HG03097 (cell line): Measurements from ENCODE around the gene HCAR2.
"Not testable (repeated sequence)": the region's sequence is repeated elsewhere in the genome, so short reads cannot be mapped to it uniquely, and the experiment has no call there.

ENCODE experiments used
- ATAC-seq: cut with Tn5 transposase; IDR thresholded peaks from one replicate; pipeline ENCODE4 v1.9.1; 2021; ENCODE audit not compliant: unreplicated experiment, low FRiP score

Gene HCAR2

DNA sequence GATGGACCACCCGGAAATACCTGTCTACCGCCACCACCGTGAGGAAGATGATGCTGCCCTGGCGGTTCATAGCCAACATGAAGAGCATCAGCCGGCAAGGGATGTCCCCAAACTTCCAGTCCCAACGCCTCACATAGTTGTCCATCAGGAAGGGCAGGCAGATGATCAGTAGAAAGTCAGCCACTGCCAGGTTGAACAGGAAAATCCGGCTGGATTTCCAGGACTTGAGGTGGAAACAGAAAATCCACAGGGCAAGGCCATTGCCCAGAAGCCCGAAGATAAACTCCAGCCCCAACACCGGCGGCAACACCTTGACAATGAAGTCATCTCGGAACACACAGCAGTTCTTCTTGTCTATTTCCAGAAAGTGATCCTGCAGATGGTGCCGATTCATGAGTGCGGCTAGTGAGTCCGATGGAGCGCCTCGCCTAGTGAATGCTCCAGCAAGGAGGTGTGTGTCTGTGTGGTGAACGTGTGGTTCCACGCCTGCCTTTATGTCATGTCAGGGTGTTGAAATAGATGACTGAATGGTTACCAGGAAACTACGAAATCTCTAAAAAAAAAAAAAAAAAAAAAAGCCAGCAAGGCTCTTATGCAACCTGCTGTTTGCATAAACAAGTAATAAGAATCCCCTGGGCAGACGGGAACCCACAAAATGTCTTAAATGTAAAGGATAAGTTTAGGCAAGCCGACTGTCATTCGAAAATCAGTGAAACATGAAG is at the start of gene HCAR2:
TSS of gene HCAR2 (minus strand) at position 468 of the 722 bp plus-strand sequence. CDS start at position 394, 74 bp downstream.
- not testable (repeated sequence) for ATAC-seq

- peak; percentile 93 for ATAC-seq
Observed at GRCh38 chr12:122752464-122753318, 49.5 kb upstream of the HCAR2 start, which contains the start of gene DENR. Gene DENR, plus strand, starts transcription at chr12:122752824. Its CDS starts 878 bp downstream, at chr12:122753702.

DNA sequence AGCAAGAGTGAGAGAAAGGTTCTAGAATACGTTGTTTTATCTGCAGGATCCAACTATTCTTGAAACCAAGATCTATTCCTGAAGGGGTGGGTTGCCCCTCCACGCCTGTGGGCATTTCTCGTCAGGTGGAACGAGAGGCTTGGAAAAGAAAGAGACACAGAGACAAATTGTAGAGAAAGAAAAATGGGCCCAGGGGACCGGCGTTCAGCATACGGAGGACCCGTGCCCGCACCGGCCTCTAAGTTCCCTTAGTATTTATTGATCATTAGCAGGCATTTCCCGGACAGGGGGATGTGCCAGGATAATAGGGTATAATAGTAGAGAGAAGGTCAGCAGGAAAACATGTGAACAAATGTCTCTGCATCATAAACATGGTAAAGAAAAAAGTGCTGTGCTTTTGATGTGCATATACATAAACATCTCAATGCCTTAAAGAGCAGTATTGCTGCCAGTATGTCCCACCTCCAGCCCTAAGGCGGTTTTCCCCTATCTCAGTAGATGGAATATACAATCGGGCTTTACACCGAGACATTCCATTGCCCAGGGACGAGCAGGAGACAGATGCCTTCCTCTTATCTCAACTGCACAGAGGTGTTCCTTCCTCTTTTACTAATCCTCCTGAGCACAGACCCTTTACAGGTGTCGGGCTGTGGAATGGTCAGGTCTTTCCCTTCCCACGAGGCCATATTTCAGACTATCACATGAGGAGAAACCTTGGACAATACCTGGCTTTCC is 47.8 kb upstream of the HCAR2 start:
- not testable (repeated sequence) for ATAC-seq

DNA sequence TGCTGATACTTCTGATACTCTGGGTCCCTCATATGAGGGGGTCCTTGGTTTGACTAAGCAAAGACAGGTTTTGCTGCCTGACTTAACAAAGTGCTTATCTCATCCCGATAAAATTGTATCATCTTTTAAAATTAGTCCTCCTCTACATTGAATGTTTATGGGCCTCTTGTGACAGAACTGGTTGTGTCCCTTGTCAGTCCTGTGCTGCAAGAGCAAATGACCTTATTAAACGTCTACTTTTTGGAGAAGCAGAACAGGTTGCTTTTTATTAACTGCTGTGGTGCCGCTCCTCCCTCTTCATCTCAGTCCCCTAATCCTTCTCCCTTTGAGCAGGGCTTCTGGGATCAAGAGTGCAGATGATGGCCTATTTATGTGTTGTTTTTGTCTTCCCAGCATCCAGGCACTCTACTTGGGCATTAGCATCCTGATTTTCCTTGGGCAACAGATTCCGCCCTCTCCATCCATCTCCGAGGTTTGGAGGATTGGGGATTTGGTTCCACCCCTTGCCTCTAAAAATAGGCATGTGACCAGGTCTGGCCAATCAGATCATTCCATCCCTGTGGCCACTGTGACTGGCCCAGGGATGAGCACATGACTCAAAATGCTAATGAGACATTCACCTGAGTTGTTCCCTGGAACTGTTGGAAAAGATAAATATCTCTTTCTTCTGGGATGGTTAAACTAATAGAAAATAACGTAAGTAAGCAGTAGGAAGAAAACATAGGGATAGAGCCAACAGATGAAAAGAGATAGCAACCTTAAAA is 46.6 kb upstream of the HCAR2 start:
- no peak for ATAC-seq

GRCh38 chr12:122747224-122748135 is 44.3 kb upstream of the HCAR2 start:
- no peak for ATAC-seq

- ATAC-seq: no peak
Observed at GRCh38 chr12:122743895-122744525, 40.9 kb upstream of the HCAR2 start.

DNA sequence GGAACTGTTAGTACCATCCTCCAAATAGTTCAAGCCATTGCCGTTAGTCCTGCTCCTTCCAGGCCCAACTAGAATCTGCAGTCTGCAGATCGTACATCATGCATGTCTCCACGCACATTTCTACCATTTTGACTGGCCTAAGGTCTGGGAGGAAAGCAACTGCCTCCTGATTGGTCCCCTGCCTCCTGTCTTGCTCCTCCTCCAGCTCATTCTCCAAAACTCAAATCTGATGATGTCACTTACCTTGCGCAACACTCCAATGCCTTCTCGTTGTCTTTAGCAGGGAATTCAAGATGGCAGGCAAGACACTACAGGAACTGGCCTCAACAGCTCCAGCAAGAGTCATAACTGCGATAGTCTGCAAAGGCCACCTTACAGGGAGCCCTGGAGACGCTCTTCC is 37.2 kb upstream of the HCAR2 start:
- no peak for ATAC-seq

DNA sequence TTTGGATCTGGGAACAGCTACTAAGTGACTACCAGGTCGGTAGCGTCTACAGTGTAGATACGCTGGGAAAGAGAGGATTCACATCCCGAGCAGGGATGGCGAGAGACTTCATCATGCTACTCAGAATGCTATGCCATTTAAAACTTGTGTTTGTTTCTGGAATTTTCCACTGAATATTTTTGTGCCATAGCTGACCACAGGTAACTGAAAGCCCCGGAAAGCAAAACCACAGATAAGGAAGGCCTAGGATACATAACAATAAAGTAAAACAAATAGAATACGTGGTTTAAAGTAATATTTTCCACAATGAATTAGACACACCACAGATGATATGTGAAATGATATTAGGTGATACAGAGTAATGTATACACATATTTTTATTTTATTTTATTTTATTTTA is 35.4 kb upstream of the HCAR2 start:
- no peak for ATAC-seq

GRCh38 chr12:122732611-122733010 is 29.5 kb upstream of the HCAR2 start:
- no peak for ATAC-seq

DNA sequence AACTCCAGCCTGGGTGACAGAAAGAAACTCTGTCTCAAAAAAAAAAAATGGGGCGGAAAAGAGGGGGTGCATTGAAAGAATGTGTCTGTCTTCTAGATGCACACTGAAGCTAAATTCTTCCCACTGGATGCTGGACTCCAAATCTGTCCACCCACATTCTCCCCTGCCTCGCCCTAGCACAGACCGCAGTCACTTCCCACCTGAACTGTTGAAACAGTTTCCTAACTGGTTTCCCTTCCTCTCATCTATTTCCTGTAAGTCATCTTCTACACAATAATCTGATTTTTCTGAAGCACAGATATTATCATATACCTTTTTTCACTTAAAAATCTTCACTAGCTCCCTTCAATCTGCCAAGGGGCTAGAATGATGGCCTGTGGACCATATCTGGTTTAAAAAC is 29.0 kb upstream of the HCAR2 start:
- ATAC-seq: no peak

DNA sequence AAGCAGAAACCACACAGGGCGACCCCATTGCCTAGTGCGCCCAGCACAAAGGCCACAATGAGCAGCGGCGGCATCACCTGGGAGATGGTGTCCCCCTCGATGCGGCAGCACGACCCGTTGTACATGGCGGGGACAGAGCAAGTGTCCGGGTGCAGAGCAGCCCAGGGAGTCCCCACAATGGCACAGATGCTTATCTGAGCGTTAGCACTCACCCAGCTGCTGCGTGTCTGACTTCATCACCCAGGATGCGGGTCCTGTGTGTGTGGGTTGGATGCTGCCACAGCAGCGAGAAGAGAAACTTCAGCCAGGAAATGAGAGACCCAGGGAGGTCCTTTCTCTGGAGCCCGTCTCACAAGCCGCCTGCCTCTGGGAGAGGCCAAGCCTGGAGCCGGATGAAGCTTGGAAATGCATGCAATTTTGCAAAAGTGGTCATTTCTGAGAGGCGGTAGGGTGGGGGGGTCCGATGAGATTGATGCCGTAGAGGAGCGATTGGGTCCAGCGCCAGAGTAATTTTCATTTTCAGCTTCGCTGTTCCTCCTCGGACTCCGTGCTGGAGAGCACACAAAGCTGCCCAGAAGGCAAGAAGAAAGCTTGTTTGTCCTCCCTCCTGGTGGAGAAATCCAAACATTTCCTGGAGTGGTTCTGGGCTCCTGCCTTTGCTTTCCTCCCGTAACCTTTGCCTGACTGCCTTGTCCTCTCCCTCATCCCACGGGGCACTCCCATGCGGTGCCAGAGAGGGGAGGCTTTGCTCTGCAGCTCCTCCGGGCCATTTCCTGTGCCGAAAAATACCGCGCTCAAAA is 27.3 kb upstream of the HCAR2 start, which contains the start of gene HCAR1:
TSS of gene HCAR1 (minus strand) at position 630 of the 800 bp plus-strand sequence. CDS start at position 125, 505 bp downstream.
- ATAC-seq: no peak

- ATAC-seq: no peak
Observed at GRCh38 chr12:122729583-122730214, 26.5 kb upstream of the HCAR2 start.

GRCh38 chr12:122726080-122726558 is 23.0 kb upstream of the HCAR2 start:
- ATAC-seq: no peak

GRCh38 chr12:122725452-122726079 is 22.4 kb upstream of the HCAR2 start:
- no peak for ATAC-seq

DNA sequence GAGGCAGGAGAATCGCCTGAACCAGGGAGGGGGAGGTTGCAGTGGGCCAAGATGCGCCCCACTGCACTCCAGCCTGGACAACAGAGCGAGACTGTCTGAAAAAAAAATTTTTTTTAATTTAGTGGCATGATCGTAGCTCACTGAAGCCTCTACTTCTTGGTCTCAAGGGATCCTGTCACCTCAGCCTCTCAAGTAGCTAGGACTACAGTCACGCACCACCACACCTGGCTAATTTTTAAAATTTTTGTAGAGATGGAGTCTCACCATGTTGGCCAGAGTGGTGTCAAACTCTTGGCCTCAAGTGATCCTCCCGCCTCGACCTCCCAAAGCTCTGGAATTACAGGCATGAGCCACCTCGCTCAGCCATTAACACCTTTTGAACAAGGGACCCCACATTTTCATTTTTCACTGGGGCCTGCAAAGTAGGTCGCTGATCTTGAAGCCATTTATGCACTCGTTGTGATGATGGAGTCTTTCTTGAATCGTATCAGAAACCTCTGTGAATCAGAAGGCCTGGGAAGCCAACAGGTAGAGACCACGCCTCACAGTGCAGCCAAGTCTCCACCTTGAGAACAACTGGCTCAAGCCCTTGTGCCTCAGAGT is 21.6 kb upstream of the HCAR2 start:
- peak; percentile 46 for ATAC-seq

- no peak for ATAC-seq
Observed at GRCh38 chr12:122722387-122722786, 19.2 kb upstream of the HCAR2 start.
